ENCODE data around the gene TCN1.

GRCh38 chr11:59878575-59878974 lies 12.3 kb upstream of the TCN1 start, which contains the start of gene OOSP3:
- no peak for TF ChIP-seq CTCF (IDR thresholded peaks at IDR 0.05)
- TF ChIP-seq POLR2AphosphoS5 (IDR thresholded peaks at IDR 0.05), result no peak

Measured in prostate gland (tissue), 2 donors.